Hepatocyte (in vitro differentiated cells): ENCODE results near the gene C1orf21.

ENCODE experiments used
- CTCF ChIP-seq: fragments of 200-600 bp; sonication (generic); IDR thresholded peaks from 2 replicates; pipeline ENCODE4 v1.5.1; 2016; ENCODE audit warnings: antibody characterized with exemption, mild to moderate bottlenecking; ENCODE audit not compliant: poor library complexity
- EZH2 ChIP-seq: fragments of 200-600 bp; sonication (generic); IDR thresholded peaks from 2 replicates; pipeline ENCODE4 v1.6.1; 2016; ENCODE audit warnings: antibody characterized with exemption, mild to moderate bottlenecking, borderline replicate concordance
- EZH2phosphoT487 ChIP-seq: fragments of 200-600 bp; sonication (generic); IDR thresholded peaks from one replicate; pipeline ENCODE4 v1.6.1; 2018; ENCODE audit warnings: antibody characterized with exemption, mild to moderate bottlenecking, low read depth, moderate library complexity; ENCODE audit not compliant: unreplicated experiment, severe bottlenecking

DNA sequence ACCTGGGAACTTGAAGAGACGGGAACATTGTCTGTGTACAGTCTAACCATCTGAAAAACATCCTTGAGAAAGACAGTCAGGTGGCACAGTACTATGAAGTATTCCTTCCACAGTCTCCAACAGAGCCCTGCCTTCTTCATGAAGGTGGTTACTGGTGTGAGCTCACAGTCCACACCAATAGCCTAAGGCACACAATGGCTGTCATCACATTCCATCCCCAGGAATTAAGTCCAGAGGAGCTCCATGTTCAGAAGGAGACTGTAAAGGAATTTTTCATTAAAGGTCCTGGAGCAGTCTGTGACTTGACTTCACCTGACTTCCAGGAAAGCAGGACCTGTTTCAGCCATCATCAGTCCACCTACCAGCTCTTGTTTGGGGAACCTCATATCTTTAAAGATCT, 180.2 kb downstream of the C1orf21 start:
- TF ChIP-seq CTCF = no peak
- TF ChIP-seq EZH2 = no peak
- no peak for TF ChIP-seq EZH2phosphoT487
